Neural crest cell (in vitro differentiated cells): ENCODE data around the gene IL1F10. TPM values are rescaled to one million over a fixed set of nuclear protein-coding genes. Genes with fewer than 3 reads are reported as not detected.

Experiments used
- DNase-seq: peaks from one replicate; pipeline ENCODE4 v3.0.0; 2021; ENCODE audit warnings: low read depth, mixed read lengths, low spot score
- H3K27ac Mint-ChIP-seq: one replicate; pipeline ENCODE4 v1.8.0; 2021; ENCODE audit warnings: mild to moderate bottlenecking, mixed read lengths; ENCODE audit not compliant: unreplicated experiment
- H3K27me3 Mint-ChIP-seq: 2 replicates; pipeline ENCODE4 v1.8.0; 2021; ENCODE audit warnings: low read depth, mild to moderate bottlenecking, mixed read lengths
- H3K36me3 Mint-ChIP-seq: 2 replicates; pipeline ENCODE4 v1.8.0; 2021; ENCODE audit warnings: low read depth, mild to moderate bottlenecking, mixed read lengths
- H3K4me1 Mint-ChIP-seq: 2 replicates; pipeline ENCODE4 v1.8.0; 2021; ENCODE audit warnings: mixed read lengths
- H3K4me3 Mint-ChIP-seq: one replicate; pipeline ENCODE4 v1.8.0; 2021; ENCODE audit warnings: mild to moderate bottlenecking, mixed read lengths
- H3K9me3 Mint-ChIP-seq: 2 replicates; pipeline ENCODE4 v1.8.0; 2021; ENCODE audit warnings: mixed read lengths
- CTCF ChIP-seq: fragments of 200-600 bp; sonication (generic); conservative IDR thresholded peaks from 2 replicates; pipeline ENCODE4 v1.5.0; 2021; ENCODE audit warnings: antibody characterized with exemption, mild to moderate bottlenecking
- total RNA-seq: library from RNA; stranded (reverse); gene quantifications from 2 replicates; pipeline ENCODE4 v1.2.1, GENCODE V29; 2021

IL1F10 gene
- total RNA-seq, 1 donor from 2014 or later, result not detected

- Mint-ChIP-seq H3K4me1 (no peaks in the 10 kb centered on the region), H3K27ac (no peak overlapping the region), H3K4me3 (no peak overlapping the region), H3K27me3 (peaks cover 23% of the 10 kb centered on the region), H3K36me3 (peaks cover 2% of the 10 kb centered on the region), H3K9me3 (peaks cover 20% of the 10 kb centered on the region)
- no peak for DNase-seq
- no peak for TF ChIP-seq CTCF
Measured at GRCh38 chr2:113053666-113054065, 14.1 kb upstream of the IL1F10 start.

- H3K27ac Mint-ChIP-seq, result no peak overlapping the region
- H3K36me3 Mint-ChIP-seq, result peaks cover 2% of the 10 kb centered on the region
Measured at GRCh38 chr2:113054066-113054465, 13.7 kb upstream of the IL1F10 start.

GRCh38 chr2:113056521-113056920, 11.2 kb upstream of the IL1F10 start:
- Mint-ChIP-seq H3K27me3 (peaks cover 20% of the 10 kb centered on the region), H3K9me3 (peaks cover 18% of the 10 kb centered on the region), H3K36me3 (peaks cover 2% of the 10 kb centered on the region), H3K4me1 (no peaks in the 10 kb centered on the region), H3K4me3 (no peak overlapping the region), H3K27ac (no peak overlapping the region)
- no peak for DNase-seq
- no peak for TF ChIP-seq CTCF

More at GRCh38 chr2:113054066-113054465, 13.7 kb upstream of the IL1F10 start:
- no peak for TF ChIP-seq CTCF
- Mint-ChIP-seq H3K27me3 (peaks cover 21% of the 10 kb centered on the region), H3K9me3 (peaks cover 19% of the 10 kb centered on the region), H3K4me1 (no peaks in the 10 kb centered on the region), H3K4me3 (no peak overlapping the region)
- no peak for DNase-seq

DNA sequence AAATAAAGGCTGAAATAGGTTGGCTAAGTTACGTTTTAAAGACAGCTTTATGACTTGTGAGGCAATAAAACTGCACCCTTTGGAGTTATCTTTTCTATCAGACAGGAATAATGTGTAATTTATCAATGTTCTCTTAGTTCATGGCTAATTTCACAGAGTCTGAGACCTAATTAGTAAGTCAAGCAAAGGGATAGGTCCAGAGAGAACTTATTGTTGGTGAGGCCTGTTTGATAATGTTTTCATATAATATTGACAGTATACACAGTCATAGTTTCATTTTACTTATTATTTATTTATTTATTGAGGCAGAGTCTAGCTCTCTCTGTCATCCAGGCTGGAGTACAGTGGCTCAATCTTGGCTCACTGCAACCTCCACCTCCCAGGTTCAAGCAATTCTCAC, 10.7 kb upstream of the IL1F10 start:
- peaks cover 19% of the 10 kb centered on the region for H3K27me3 Mint-ChIP-seq
- H3K4me3 Mint-ChIP-seq, result no peak overlapping the region
- TF ChIP-seq CTCF, result no peak
- H3K9me3 Mint-ChIP-seq, result peaks cover 18% of the 10 kb centered on the region
- no peaks in the 10 kb centered on the region for H3K4me1 Mint-ChIP-seq
- peaks cover 2% of the 10 kb centered on the region for H3K36me3 Mint-ChIP-seq
- H3K27ac Mint-ChIP-seq, result no peak overlapping the region
- DNase-seq, result no peak

- Mint-ChIP-seq H3K4me1 (no peaks in the 10 kb centered on the region), H3K9me3 (peaks cover 15% of the 10 kb centered on the region), H3K27me3 (peaks cover 10% of the 10 kb centered on the region), H3K27ac (no peak overlapping the region), H3K4me3 (no peak overlapping the region), H3K36me3 (peaks cover 2% of the 10 kb centered on the region)
- no peak for TF ChIP-seq CTCF
- DNase-seq, result no peak
Measured at GRCh38 chr2:113058411-113058994, 9.3 kb upstream of the IL1F10 start.
